22Rv1 (cell line): Measurements from ENCODE around the gene SIN3B.

Source experiments
- H3K27ac ChIP-seq: fragments of 450-650 bp; 2 replicates; pipeline ENCODE4 v1.5.1; 2017
- CTCF ChIP-seq: fragments of 450-650 bp; IDR thresholded peaks from 2 replicates; pipeline ENCODE4 v1.5.1; 2017; ENCODE audit warnings: mild to moderate bottlenecking
- ZFX ChIP-seq: fragments of 450-650 bp; IDR thresholded peaks from 2 replicates; pipeline ENCODE4 v1.6.1; 2017; ENCODE audit warnings: antibody characterized with exemption, borderline replicate concordance

SIN3B gene

GRCh38 chr19:16859626-16860025 lies 30.4 kb downstream of the SIN3B start:
- TF ChIP-seq CTCF (no peak), ZFX (no peak)
- H3K27ac ChIP-seq = no peak overlapping the region

- TF ChIP-seq CTCF = no peak
- no peak for TF ChIP-seq ZFX
- no peak overlapping the region for H3K27ac ChIP-seq
Measured at GRCh38 chr19:16860118-16860517, 30.9 kb downstream of the SIN3B start.

- TF ChIP-seq ZFX (no peak), CTCF (no peak)
- H3K27ac ChIP-seq = no peak overlapping the region
Measured at GRCh38 chr19:16861011-16861410, 31.8 kb downstream of the SIN3B start.

- H3K27ac ChIP-seq = no peak overlapping the region
Measured at GRCh38 chr19:16861834-16862233, 32.6 kb downstream of the SIN3B start.

GRCh38 chr19:16862826-16863415 lies 33.7 kb downstream of the SIN3B start:
- TF ChIP-seq CTCF (no peak), ZFX (no peak)
- H3K27ac ChIP-seq = no peak overlapping the region

More at GRCh38 chr19:16861834-16862233, 32.6 kb downstream of the SIN3B start:
- no peak for TF ChIP-seq CTCF
- TF ChIP-seq ZFX = no peak

- TF ChIP-seq CTCF (no peak), ZFX (no peak)
Measured at GRCh38 chr19:16867211-16867610, 38.0 kb downstream of the SIN3B start.

GRCh38 chr19:16868423-16869130 lies 39.4 kb downstream of the SIN3B start:
- TF ChIP-seq CTCF (no peak), ZFX (no peak)
- H3K27ac ChIP-seq = no peak overlapping the region

More at GRCh38 chr19:16867211-16867610, 38.0 kb downstream of the SIN3B start:
- no peak overlapping the region for H3K27ac ChIP-seq
